ENCODE measurements around the gene ZW10.
"Not testable (repeated sequence)": the region's sequence is repeated elsewhere in the genome, so short reads cannot be mapped to it uniquely, and the experiment has no call there.

ZW10 gene

GRCh38 chr11:113760241-113760640 lies 13.3 kb downstream of the ZW10 start:
- DNase-seq, result no peak

DNA sequence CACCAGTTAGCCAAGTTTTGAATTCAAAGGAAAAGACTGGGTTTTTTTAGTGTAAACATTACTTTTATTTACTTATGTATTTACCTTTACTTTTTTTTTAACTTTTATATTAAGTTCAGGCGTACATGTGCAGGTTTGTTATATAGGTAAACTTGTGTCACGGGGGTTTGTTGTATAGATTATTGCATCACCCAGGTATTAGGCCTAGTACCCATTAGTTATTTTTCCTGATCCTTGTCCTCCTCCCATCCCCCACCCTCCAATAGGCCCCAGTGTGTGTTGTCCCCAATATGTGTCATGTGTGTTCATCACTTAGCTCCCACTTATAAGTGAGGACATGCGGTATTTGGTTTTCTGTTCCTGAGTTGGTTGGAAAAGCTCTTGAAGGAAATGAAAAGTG lies 20.6 kb downstream of the ZW10 start:
- DNase-seq, result no peak

DNA sequence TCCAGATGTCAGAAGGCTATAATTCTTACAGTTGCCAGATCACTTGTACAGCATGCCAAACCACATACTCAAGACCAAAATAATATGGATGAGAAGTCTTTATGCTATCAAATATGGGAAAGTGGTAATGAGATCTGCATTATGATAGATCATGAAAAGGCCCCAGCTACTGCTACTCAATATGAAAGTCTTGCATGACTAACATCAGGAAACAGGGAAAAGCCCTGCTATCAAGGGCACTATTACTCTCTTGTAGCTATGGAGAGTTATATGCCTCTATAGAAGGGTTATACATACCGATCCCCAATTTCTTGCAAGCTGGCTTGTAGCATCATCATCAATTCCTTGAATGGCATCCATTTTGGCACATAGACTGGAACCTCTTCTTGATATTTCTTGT lies 37.2 kb downstream of the ZW10 start:
- DNase-seq, result no peak

GRCh38 chr11:113732092-113732491 lies 41.4 kb downstream of the ZW10 start:
- no peak for DNase-seq

- DNase-seq, result no peak
Measured at GRCh38 chr11:113730887-113731726, 42.4 kb downstream of the ZW10 start.

DNA sequence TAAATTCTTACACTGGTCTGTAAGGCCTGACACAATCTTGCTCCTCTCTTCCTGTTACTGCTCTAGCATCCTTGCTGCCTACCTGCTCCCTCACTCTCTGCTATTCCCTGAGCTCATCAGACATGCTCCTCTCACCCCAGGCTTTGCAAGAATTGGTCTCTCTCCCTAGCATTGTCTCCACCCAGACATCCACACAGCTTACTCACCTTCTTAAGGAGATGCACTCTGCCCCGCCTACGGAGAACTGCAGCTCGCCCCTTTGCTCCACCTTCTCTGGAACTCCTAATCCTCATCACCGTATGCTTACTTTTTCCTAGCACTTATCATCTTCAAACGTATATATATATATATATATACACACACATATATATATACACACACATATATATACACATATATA lies 44.0 kb downstream of the ZW10 start:
- DNase-seq, result no peak

DNA sequence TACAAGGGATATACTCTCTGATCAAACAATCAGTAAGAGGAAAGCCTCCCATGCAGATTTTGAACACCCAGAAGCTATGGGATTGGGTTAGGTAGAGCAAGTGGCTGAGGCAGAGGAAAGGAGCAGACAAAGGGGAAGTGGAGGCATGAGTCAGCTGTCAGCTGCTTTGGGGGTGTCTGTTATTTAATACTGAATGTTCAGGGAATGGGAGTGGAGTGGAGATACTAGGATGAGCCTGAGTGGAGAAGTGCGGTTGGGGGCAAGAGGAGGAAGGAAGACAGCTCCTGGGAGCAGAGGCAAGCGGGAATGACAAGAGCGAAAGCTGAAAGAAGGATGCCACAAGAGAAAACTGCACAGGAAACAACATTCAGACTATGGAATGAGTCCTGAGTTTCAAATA lies 44.7 kb downstream of the ZW10 start:
- DNase-seq, result no peak

GRCh38 chr11:113725913-113726312 lies 47.6 kb downstream of the ZW10 start:
- DNase-seq, result no peak

DNA sequence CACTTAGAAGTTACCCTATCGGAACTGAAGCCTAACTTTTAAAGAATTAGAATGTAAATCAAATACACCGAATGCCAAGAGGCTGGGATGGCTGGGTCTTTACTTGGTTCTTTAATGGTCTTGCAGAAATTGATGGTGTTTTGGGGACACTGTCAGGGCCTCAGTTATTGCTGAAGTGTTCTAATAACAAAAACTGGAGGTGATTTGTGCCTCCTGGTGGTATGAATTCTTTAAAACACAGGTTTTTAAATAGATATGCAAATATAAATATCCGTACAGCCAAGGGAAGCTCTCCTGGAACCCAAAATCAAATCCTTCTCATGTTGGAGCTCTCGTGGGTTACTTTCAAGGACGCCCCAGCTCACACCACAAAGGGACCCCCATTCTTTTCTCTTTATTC lies 48.1 kb downstream of the ZW10 start:
- no peak for DNase-seq

DNA sequence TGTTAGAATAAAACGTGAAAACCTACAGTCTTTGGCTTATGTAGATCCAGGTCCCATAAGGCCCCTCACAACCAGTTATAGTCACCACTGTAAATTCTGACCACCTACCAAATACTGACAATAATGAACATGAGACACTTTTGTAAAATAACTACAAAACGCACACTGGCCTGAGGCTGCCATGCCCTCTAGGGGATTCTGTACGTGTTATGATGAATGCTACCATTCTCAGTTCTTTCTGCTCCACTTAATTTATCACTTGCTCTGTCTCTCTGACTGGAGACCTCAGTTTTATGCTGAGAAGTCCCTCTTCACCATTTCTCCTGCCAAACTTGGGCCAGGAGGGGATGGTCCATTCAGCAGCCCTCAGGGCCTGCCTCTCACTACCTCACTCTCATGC lies 48.7 kb downstream of the ZW10 start:
- DNase-seq, result no peak

GRCh38 chr11:113723787-113724186 lies 49.7 kb downstream of the ZW10 start:
- no peak for DNase-seq

DNA sequence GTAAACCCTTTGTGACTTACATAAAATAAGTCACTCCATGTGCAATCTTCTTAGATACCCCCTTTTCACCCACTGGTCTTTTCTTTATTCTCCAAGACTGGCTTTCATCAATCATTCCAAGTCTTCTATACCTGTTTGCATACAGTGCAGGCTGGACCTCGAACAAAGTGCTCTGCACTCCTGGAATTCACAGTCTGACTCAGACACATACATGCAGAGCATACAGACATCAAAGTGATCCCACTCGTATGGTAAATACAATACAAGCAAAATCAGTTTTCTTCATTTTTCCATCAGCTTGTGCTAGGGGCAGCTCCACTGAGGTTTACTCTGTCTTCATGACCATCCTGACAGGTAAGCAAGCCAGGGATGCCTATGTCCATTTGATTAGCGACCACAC lies 50.6 kb downstream of the ZW10 start:
- no peak for DNase-seq

- DNase-seq, result no peak
Measured at GRCh38 chr11:113722221-113722620, 51.3 kb downstream of the ZW10 start.

DNA sequence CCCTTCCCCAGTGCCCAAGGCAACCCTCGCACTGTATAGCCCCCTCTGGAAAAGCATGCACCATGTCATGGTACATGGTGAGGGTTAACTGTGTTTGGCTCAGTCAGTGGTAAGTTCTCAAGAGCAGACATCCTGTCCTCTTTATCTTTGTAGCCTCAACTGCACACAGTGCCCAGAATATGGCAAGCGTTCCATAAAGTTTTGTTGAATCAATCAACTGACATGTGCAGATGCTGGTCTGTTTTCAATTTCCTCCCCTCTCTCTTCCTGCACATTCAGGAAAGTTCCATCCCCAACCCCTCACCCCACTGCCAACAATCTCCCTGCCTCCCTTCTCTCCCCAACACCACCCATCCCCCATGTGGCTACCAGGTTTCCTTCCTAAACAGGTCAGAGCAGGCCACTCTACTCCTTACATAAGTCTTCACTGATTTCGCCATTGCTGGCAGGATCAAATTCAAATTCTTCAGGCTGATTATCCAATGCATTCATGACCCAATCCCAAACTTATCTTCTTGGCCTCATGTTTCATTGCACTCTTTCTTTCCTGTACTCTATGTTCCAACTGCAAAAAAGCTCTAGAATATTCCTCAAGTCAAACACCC lies 51.9 kb downstream of the ZW10 start:
- no peak for DNase-seq

DNA sequence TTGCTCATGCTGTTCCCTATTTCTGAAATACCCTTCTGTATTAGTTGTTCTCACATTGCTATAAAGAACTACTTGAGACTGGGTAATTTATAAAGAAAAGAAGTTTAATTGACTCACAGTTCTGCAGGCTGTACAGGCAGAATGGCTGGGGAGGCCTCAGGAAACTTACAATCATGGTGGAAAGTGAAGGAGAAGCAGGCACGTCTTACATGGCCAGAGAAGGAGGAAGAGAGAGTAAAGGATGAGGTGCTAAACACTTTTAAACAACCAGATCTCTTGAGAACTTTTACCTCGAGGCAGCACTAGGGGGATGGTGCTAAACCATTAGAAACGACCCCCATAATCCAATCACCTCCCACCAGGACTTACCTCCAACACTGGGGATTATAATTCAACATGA lies 53.0 kb downstream of the ZW10 start:
- not testable (repeated sequence) for DNase-seq

DNA sequence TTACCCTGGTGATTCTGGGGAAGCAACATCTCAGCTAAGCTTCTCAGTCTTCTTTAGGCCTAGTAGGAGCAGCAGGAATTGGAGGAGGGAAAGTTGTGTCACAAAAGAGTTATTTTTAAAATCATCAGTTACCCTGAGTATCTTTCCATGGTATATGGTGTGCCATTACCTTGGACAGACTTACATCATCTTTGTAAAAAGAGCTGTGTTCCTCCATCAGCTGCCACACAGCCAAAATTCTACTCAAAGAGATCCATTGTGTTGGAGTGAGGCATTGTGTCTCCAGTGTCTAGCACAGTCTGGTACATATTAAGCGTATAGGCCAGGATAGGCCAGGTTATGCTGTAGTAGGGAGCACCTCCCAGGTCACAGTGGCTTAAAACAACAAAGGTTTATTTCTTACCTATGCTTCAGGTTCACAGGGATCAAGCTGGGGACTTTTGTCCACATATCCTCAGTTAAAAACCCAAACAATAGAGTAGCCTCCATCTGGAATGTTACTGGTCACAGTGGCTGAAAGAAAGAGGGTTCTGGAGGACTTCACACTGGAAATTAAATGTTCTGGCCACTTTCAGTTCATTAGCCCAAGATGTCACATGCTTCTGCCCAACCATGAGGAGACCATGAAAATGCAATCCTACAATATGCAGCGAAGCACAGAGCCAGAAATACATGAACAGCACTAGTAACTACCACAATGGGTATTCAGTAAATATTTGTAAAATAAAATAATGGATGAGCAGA lies 57.4 kb downstream of the ZW10 start:
- no peak for DNase-seq

- DNase-seq, result no peak
Measured at GRCh38 chr11:113715273-113715672, 58.2 kb downstream of the ZW10 start.

DNA sequence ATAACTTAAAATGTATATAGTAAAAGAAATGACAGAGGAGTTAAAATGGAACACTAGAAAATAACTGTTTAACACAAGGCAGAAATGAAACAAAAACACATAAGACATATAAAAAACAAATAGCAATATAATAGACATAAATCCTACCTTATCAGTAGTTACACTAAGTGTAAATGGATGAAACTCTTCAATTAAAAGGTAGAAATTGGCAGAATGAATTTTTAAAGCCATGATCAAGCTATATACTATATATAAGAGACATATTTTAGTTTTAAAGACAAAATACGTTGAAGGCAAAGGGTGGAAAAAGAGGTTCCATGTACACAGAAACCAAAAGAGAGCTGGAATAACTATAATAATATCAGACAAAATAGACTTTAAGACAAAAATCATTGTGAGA lies 62.5 kb downstream of the ZW10 start:
- no peak for DNase-seq

- DNase-seq, result no peak
Measured at GRCh38 chr11:113705871-113706655, 67.4 kb downstream of the ZW10 start, which contains the start of gene TMPRSS5. Gene TMPRSS5, minus strand, starts transcription at chr11:113706308. Its CDS starts 84 bp downstream, at chr11:113706224.

DNA sequence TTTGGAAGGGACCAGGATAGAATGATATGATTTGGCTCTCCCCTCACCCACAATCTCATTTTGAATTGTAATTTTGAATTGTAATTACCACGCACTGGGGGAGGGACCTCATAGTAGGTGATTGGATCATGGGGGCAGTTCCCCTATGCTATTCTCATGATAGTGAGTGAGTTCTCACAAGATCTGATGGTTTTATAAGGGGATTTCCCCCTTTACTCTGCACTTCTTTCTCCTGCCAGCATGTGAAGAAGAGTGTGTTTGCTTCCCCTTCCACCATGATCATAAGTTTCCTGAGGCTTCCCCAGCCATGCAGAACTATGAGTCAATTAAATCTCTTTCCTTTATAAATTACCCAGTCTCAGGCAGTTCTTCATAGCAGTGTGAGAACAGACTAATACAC lies 69.9 kb downstream of the ZW10 start:
- not testable (repeated sequence) for DNase-seq

DNA sequence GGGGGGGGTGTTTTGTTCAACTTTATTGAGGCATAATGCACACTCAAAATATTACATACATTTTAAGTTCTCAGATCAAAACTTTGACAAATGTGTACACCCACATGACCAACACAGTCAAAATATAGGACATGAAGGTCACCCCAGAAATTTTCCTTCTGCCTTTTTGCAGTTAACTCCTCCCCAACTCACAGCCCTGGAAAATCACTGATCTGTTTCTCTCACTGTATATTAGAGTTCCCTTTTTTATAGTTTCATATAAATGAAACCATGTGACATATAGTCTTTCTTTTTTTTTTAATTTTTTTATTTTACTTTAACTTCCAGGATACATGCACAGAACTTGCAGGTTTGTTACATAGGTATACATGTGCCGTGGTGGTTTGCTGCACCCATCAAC lies 72.0 kb downstream of the ZW10 start:
- DNase-seq, result no peak

DNA sequence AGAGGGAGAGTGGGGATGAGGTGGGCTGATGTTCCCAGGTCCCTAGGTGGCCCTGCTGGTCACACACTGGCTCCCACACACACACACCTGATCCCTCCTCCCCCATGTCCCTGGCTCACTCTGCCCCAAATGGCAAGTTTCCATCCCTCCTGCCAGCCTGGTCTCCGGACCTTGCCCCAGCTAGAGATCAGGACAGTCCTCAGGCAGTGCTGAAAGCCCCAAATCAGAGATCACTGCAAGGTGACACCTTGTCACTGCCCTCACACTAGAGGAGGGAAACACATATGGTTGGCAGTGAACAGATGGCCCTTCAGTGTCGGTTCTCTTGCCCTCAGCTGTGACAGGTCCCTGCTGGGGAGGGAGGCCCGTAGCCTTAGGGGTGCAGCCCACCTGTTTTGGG lies 75.0 kb downstream of the ZW10 start:
- DNase-seq, result no peak

- no peak for DNase-seq
Measured at GRCh38 chr11:113697756-113698407, 75.6 kb downstream of the ZW10 start.

Data from CD4-positive, alpha-beta T cell treated with Interleukin-15 for 1 hour (primary cell).